GM12891 (cell line): ENCODE measurements around the gene GGCX.

ENCODE experiments used
- DNase-seq: peaks from one replicate; pipeline ENCODE4 v3.0.0; 2011; ENCODE audit warnings: low spot score; ENCODE audit not compliant: insufficient read length
- FAIRE-seq: peaks from 2 replicates; lab custom pipeline; 2011; peaks lifted over from hg19 to GRCh38; lab: Jason Lieb, UNC
- PAX5 ChIP-seq: IDR thresholded peaks from 2 replicates; pipeline ENCODE4 v1.6.1; 2011; ENCODE audit warnings: low read length, moderate library complexity, mild to moderate bottlenecking; ENCODE audit not compliant: insufficient read depth, severe bottlenecking
- POLR2A ChIP-seq: IDR thresholded peaks from 2 replicates; pipeline ENCODE4 v1.6.1; 2011; ENCODE audit warnings: low read depth, low read length, control low read depth
- POLR2AphosphoS5 ChIP-seq: IDR thresholded peaks from 2 replicates; pipeline ENCODE4 v1.6.1; 2011; ENCODE audit warnings: low read depth, low read length, control low read depth
- POU2F2 ChIP-seq: IDR thresholded peaks from 2 replicates; pipeline ENCODE4 v1.6.1; 2011; ENCODE audit warnings: low read depth, mild to moderate bottlenecking, control low read depth, low read length, moderate library complexity
- SPI1 ChIP-seq: IDR thresholded peaks from 2 replicates; pipeline ENCODE4 v1.6.1; 2011; ENCODE audit warnings: low read depth, low read length, control low read depth
- TAF1 ChIP-seq: IDR thresholded peaks from 2 replicates; pipeline ENCODE4 v1.6.1; 2011; ENCODE audit warnings: low read depth, low read length, control low read depth

GGCX gene

GRCh38 chr2:85591563-85591962, 30.3 kb upstream of the GGCX start:
- DNase-seq (no peak), FAIRE-seq (no peak)
- TF ChIP-seq SPI1 (no peak), PAX5 (no peak), POLR2A (no peak), POU2F2 (no peak)

- no peak for FAIRE-seq
- DNase-seq = no peak
- TF ChIP-seq POLR2AphosphoS5 = no peak
- no peak for TF ChIP-seq POU2F2
- TF ChIP-seq PAX5 = no peak
- no peak for TF ChIP-seq SPI1
- TF ChIP-seq POLR2A = no peak
- no peak for TF ChIP-seq TAF1
Observed at GRCh38 chr2:85590950-85591349, 29.7 kb upstream of the GGCX start.

GRCh38 chr2:85589982-85590791, 28.9 kb upstream of the GGCX start:
- TF ChIP-seq POLR2AphosphoS5 (no peak), TAF1 (no peak), POLR2A (no peak), POU2F2 (no peak), PAX5 (no peak), SPI1 (no peak)
- DNase-seq (no peak), FAIRE-seq (no peak)

DNA sequence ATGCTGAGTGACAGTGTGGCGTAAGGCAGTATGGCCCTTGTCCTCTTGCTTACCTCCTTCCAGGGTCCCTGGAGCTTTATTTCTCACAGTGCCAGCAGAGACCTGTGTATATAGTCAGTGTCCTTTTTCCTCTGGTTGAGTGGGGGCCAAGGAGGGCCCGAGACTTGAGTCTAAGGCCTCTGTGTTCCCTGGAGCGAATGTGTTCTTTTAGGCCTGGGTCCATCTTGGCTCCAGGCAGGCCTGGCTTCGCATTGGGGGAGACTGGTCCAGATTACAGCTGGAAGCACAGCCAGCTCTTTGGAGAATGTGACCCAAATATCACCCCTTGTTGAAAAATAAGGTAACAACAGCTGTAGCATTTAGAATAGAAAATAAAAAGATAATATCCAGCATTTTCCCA, 27.9 kb upstream of the GGCX start:
- FAIRE-seq (no peak), DNase-seq (no peak)
- TF ChIP-seq PAX5 (no peak), POLR2A (no peak), POLR2AphosphoS5 (no peak), TAF1 (no peak), SPI1 (no peak), POU2F2 (no peak)

DNA sequence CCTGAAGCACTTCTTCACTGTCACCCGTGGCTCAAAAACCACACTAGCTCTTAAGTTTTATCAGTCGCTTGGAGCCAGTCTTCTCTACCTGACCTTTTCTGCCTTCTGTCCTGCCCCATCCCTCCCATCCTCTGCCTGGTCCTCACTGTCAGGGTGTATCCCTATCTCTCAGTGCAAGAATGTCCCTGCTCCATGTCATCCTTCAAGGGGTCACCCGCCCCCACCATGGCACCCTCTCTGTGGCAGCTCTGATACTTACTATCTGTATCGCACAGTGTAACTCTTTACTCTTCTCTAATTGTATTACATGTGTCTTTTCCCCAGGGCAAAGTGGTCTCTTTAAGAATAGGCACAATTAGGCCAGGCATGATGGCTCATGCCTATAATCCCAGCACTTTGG, 27.4 kb upstream of the GGCX start:
- no peak for TF ChIP-seq SPI1
- DNase-seq (no peak), FAIRE-seq (no peak)

GRCh38 chr2:85588236-85588635, 26.9 kb upstream of the GGCX start:
- FAIRE-seq = no peak
- no peak for TF ChIP-seq TAF1
- no peak for TF ChIP-seq PAX5
- TF ChIP-seq POLR2A = no peak
- TF ChIP-seq POLR2AphosphoS5 = no peak
- no peak for TF ChIP-seq SPI1
- no peak for TF ChIP-seq POU2F2
- no peak for DNase-seq

GRCh38 chr2:85585781-85586105, 24.4 kb upstream of the GGCX start:
- DNase-seq (no peak), FAIRE-seq (no peak)
- no peak for TF ChIP-seq POLR2A
- no peak for TF ChIP-seq PAX5
- TF ChIP-seq POLR2AphosphoS5 = no peak
- TF ChIP-seq TAF1 = no peak
- TF ChIP-seq POU2F2 = no peak
- TF ChIP-seq SPI1 = no peak

DNA sequence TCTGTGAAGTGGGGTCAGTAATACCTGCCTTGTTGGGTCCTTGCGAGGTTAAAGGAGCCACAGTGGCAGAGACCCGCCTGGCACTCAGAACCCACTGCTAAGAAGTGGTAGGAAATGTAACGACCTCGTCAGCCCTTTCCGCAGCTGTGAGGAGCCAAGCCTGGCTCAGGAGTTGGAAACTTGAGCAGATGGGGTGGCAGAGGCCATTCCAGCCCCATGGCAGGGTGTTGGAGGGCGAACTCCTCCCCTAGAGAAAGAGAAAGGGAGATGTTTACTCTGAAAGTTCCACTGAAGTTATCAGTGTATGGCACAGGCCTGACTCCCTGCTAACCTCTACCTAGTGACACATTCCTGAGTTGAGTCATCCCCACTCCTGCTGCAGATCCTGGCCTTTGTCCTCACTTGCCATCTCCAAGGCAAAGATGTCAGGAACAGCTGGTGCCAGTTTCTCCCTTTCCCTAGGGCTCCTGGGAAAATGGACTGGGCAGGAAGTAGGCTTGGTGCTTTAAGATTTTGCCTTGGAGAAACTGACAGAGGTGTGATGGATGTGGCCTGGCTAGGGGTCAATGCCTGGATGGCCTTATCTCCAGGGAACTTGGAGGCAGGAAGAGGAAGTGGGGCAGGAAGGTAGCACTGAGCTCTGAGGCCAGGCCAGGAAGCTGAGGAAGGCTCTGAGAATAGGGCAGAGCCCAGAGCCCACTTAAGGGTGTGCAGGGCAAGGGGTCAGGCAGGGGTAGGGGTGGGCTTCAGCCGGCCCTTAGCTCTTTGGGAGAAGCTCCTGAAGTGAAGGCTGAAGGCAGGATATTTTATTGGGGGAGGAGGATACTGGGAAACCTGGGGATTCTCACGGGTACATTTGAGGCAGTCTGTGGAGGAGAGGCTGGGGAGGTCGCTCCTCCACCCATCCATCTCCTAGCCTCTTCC, 23.8 kb upstream of the GGCX start:
- TF ChIP-seq POLR2A = no peak
- TF ChIP-seq SPI1 = peak; percentile 74
- no peak for TF ChIP-seq POLR2AphosphoS5
- TF ChIP-seq TAF1 = no peak
- DNase-seq = no peak
- FAIRE-seq = peak; percentile 61

- DNase-seq = peak; percentile 77
- no peak for FAIRE-seq
- TF ChIP-seq POLR2AphosphoS5 = no peak
- no peak for TF ChIP-seq SPI1
- TF ChIP-seq POU2F2 = no peak
- TF ChIP-seq POLR2A = no peak
- TF ChIP-seq TAF1 = no peak
- no peak for TF ChIP-seq PAX5
Observed at GRCh38 chr2:85584354-85584856, 23.1 kb upstream of the GGCX start, which contains the start of gene VAMP5. Gene VAMP5, plus strand, starts transcription at chr2:85584431. Its CDS starts 60 bp downstream, at chr2:85584491.
